K562 (cell line): ENCODE data around the gene SLC6A6. TPM values are rescaled to one million over a fixed set of nuclear protein-coding genes. Genes with fewer than 3 reads are reported as not detected.

ENCODE experiments used
- CBX2 ChIP-seq: fragments of 200-600 bp; sonication (generic); IDR thresholded peaks from one replicate; pipeline ENCODE4 v1.6.1; 2012; ENCODE audit warnings: mild to moderate bottlenecking, low read length, inconsistent platforms; ENCODE audit not compliant: insufficient read depth, poor library complexity, severe bottlenecking
- CC2D1A ChIP-seq: fragments of 450-650 bp; IDR thresholded peaks from 2 replicates; pipeline ENCODE4 v1.6.1; 2017; ENCODE audit warnings: mild to moderate bottlenecking
- CREB1 ChIP-seq, 2 experiments: sonication (generic) in 1 of 2; formaldehyde crosslinking in 1 of 2; IDR thresholded peaks; 2 replicates each; pipeline versions ENCODE4 v1.6.1 to v1.8.0; 2012 to 2022; ENCODE audit warnings: inconsistent platforms in 1 of 2, mild to moderate bottlenecking in 1 of 2, missing genetic modification reagents in 1 of 2, moderate library complexity in 1 of 2
- ELF4 ChIP-seq: fragments of 450-650 bp; formaldehyde crosslinking; IDR thresholded peaks from 2 replicates; pipeline ENCODE4 v1.4.0; 2022; ENCODE audit warnings: missing genetic modification characterization
- ETV1 ChIP-seq: fragments of 450-650 bp; conservative IDR thresholded peaks from 2 replicates; pipeline ENCODE4 v1.6.1; 2016; ENCODE audit warnings: missing genetic modification characterization, control low read depth, low read depth, missing compliant biosample characterization
- KLF6 ChIP-seq: fragments of 250-450 bp; sonication (Bioruptor Pico); IDR thresholded peaks from 2 replicates; pipeline ENCODE4 v1.4.0; 2020; ENCODE audit warnings: mild to moderate bottlenecking, moderate library complexity, borderline replicate concordance
- MLLT1 ChIP-seq, 2 experiments: fragments of 450-650 bp; IDR thresholded peaks; 2 replicates each; pipeline ENCODE4 v1.6.1; 2016
- MTF1 ChIP-seq: fragments of 250-450 bp; sonication (Bioruptor Pico); IDR thresholded peaks from 2 replicates; pipeline ENCODE4 v1.9.0; 2021; ENCODE audit warnings: moderate library complexity, mild to moderate bottlenecking, inconsistent platforms, borderline replicate concordance
- POU5F1 ChIP-seq: fragments of 150-350 bp; IDR thresholded peaks from 2 replicates; pipeline ENCODE4 v1.6.1; 2014; ENCODE audit warnings: borderline replicate concordance, low read length, low read depth, mild to moderate bottlenecking; ENCODE audit not compliant: partially characterized antibody
- ZBTB11 ChIP-seq, 3 experiments: fragments of 200-800 bp in 1 of 3; fragments of 250-450 bp in 1 of 3; fragments of 450-650 bp in 1 of 3; sonication (Bioruptor Pico) in 1 of 3; sonication (Bioruptor generic) in 1 of 3; formaldehyde crosslinking in 1 of 3; IDR thresholded peaks; 2 replicates each; pipeline versions ENCODE4 v1.6.1 to v1.8.0; 2016 to 2022; ENCODE audit warnings: mild to moderate bottlenecking in 2 of 3, missing genetic modification characterization in 2 of 3, missing compliant biosample characterization in 1 of 3, moderate library complexity in 1 of 3
- ZBTB17 ChIP-seq: fragments of 450-650 bp; formaldehyde crosslinking; IDR thresholded peaks from 2 replicates; pipeline ENCODE4 v1.4.0; 2020; ENCODE audit warnings: mild to moderate bottlenecking
- ZFP30 ChIP-seq: fragments of 250-450 bp; sonication (Bioruptor Pico); IDR thresholded peaks from 2 replicates; pipeline ENCODE4 v1.8.0; 2022; ENCODE audit warnings: moderate library complexity, mild to moderate bottlenecking, inconsistent platforms, borderline replicate concordance
- ZHX1 ChIP-seq: fragments of 150-350 bp; conservative IDR thresholded peaks from 2 replicates; pipeline ENCODE4 v1.6.1; 2014; ENCODE audit warnings: low read length
- ZNF24 ChIP-seq: fragments of 450-650 bp; IDR thresholded peaks from 2 replicates; pipeline ENCODE4 v1.6.1; 2016
- ZNF445 ChIP-seq: fragments of 250-450 bp; sonication (Bioruptor Pico); IDR thresholded peaks from 2 replicates; pipeline ENCODE4 v1.4.0; 2020; ENCODE audit warnings: low read depth, mild to moderate bottlenecking, moderate library complexity
- ZNF583 ChIP-seq: fragments of 250-450 bp; sonication (Bioruptor Pico); IDR thresholded peaks from 2 replicates; pipeline ENCODE4 v1.4.0; 2020
- polyA plus RNA-seq, 8 experiments: library from polyadenylated mRNA; depleted of rRNA in 4 of 8; stranded (reverse) in 5 of 8; unstranded in 3 of 8; fragments of >200 nt; fragmentation: Nextera tagmentation in 2 of 8; fragmentation: Illumina TruSeq in 1 of 8; extraction: Ambion mirVana in 2 of 8; extraction: Trizol in 1 of 8; gene quantifications; 2 replicates each; pipeline versions ENCODE4 v1.2.1 to v1.2.3, GENCODE V29; 2011 to 2014; ENCODE audit warnings: inconsistent platforms in 1 of 8, missing spikeins in 1 of 8
- total RNA-seq, 7 experiments: library from RNA; depleted of rRNA in 6 of 7; stranded (reverse); fragments of >200 nt in 6 of 7; fragmentation: Illumina TruSeq in 2 of 7; extraction: Trizol in 2 of 7; gene quantifications; 2 replicates each; pipeline versions ENCODE4 v1.2.1 to v1.2.3, GENCODE V29; 2011 to 2021; ENCODE audit warnings: low replicate concordance in 1 of 7
- TF ChIP-seq, protein P1 (sequence below): fragments of 250-450 bp; sonication (Bioruptor Pico); IDR thresholded peaks from 2 replicates; pipeline ENCODE4 v1.4.0; 2020; ENCODE audit warnings: borderline replicate concordance

Gene SLC6A6
- total and polyA plus RNA-seq, 9 of the 15 experiments (the other 6 are each of a cell fraction or from before 2014, with no cell fraction given): 12.3 to 203 (median 93.2) TPM

DNA sequence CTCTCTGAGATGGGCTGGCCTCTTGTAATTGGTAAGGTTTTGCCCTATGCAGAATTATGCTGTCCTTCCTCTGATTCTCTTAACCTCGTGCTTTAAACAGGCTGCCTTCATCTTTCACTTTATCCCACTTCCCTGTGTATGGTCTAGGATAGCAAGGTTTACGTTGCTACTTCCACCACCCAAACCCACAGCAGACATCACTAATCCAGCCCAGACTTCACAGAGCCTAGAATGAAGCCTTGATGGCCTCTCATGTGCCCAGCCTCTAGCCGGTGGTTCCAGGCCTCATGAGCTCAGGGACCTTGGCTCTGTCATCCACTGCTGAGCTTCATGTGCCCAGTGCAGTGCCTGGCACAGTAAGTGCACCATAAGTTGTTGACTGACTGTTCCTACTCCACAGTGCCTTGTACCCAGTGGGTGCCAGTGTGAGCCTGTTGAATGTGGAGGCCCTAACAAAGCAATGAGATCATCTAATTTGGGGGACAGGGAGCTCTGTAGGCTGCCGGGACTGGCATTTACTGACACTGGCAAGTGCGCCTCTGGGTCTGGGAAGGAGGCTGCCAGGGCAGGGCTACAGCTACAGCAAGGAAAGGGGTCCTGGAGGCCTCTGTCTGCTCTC lies 12.5 kb downstream of the SLC6A6 start (continued):
- TF ChIP-seq ZFP30 (CRISPR knock-in tag) (no peak), ETV1 (no peak), ZBTB11 (CRISPR knock-in tag; IDR thresholded peaks at IDR 0.05) (no peak), POU5F1 (no peak), ELF4 (CRISPR knock-in tag) (no peak), MTF1 (CRISPR knock-in tag) (no peak), ZHX1 (no peak), ZNF583 (CRISPR knock-in tag) (no peak), ZBTB17 (peak; percentile 95), CBX2 (no peak), CC2D1A (no peak), CREB1 (IDR thresholded peaks at IDR 0.05) (no peak), CREB1 (CRISPR knock-in tag; IDR thresholded peaks at IDR 0.05) (no peak), ZNF445 (CRISPR knock-in tag) (no peak), KLF6 (CRISPR knock-in tag) (no peak), ZNF24 (no peak), MLLT1 (IDR thresholded peaks at IDR 0.05) (peak in 1 of 2 experiments; percentile 89; a peak in 2 of 4 replicates)
- TF ChIP-seq, protein P1, sequence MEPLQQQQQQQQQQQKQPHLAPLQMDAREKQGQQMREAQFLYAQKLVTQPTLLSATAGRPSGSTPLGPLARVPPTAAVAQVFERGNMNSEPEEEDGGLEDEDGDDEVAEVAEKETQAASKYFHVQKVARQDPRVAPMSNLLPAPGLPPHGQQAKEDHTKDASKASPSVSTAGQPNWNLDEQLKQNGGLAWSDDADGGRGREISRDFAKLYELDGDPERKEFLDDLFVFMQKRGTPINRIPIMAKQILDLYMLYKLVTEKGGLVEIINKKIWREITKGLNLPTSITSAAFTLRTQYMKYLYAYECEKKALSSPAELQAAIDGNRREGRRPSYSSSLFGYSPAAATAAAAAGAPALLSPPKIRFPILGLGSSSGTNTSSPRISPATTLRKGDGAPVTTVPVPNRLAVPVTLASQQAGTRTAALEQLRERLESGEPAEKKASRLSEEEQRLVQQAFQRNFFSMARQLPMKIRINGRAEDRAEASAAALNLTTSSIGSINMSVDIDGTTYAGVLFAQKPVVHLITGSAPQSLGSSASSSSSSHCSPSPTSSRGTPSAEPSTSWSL (CRISPR knock-in tag): no peak
